ENCODE measurements around the gene ITPR1. TPM values are rescaled to one million over a fixed set of nuclear protein-coding genes. Genes with fewer than 3 reads are reported as not detected.

ITPR1 gene
- total RNA-seq, 2 donors from 2014 or later = 254 to 283 TPM

- H3K9me3 ChIP-seq = no peaks in the 10 kb centered on the region
- DNase-seq (ENCODE audit: low spot score) = no peak
- no peak for TF ChIP-seq CTCF (IDR thresholded peaks at IDR 0.05)
Measured at GRCh38 chr3:4740397-4741105, 247.4 kb downstream of the ITPR1 start.

GRCh38 chr3:4741106-4741403 lies 247.9 kb downstream of the ITPR1 start:
- H3K27ac ChIP-seq = peak overlapping the region; percentile 88 to 91
- peaks cover 15% of the 10 kb centered on the region for H3K36me3 ChIP-seq
- H3K4me1 ChIP-seq (ENCODE audit: control insufficient read depth in 1 of 2, low read depth in 2 of 2) = peaks cover 20 to 32% of the 10 kb centered on the region in 2 donors
- H3K27me3 ChIP-seq (replicated peaks; ENCODE audit: insufficient read depth) = no peaks in the 10 kb centered on the region
- H3K9me3 ChIP-seq = no peaks in the 10 kb centered on the region
- TF ChIP-seq CTCF (IDR thresholded peaks at IDR 0.05) = no peak
- peak overlapping the region; percentile 31 for H3K4me3 ChIP-seq
- ATAC-seq (ENCODE audit: insufficient number of reproducible peaks, low FRiP score, low read depth) (no peak), DNase-seq (ENCODE audit: low spot score) (no peak)

More at GRCh38 chr3:4740397-4741105, 247.4 kb downstream of the ITPR1 start:
- Histone ChIP-seq H3K4me1 (ENCODE audit: control insufficient read depth in 1 of 2, low read depth in 2 of 2) (peaks cover 20 to 32% of the 10 kb centered on the region in 2 donors), H3K27me3 (replicated peaks; ENCODE audit: insufficient read depth) (no peaks in the 10 kb centered on the region), H3K27ac (peak overlapping the region; percentile 88 to 91), H3K36me3 (peaks cover 11% of the 10 kb centered on the region), H3K4me3 (peak overlapping the region; percentile 31)
- ATAC-seq (ENCODE audit: insufficient number of reproducible peaks, low FRiP score, low read depth) = no peak

GRCh38 chr3:4741404-4742307 lies 248.5 kb downstream of the ITPR1 start:
- Histone ChIP-seq H3K4me3 (peak overlapping the region; percentile 31), H3K27me3 (replicated peaks; ENCODE audit: insufficient read depth) (no peaks in the 10 kb centered on the region), H3K27ac (peak overlapping the region; percentile 88 to 91), H3K36me3 (peaks cover 12% of the 10 kb centered on the region), H3K4me1 (ENCODE audit: control insufficient read depth in 1 of 2, low read depth in 2 of 2) (peaks cover 20 to 32% of the 10 kb centered on the region in 2 donors), H3K9me3 (no peaks in the 10 kb centered on the region)
- TF ChIP-seq CTCF (IDR thresholded peaks at IDR 0.05) = no peak
- DNase-seq (ENCODE audit: low spot score) (peak; percentile 77), ATAC-seq (ENCODE audit: insufficient number of reproducible peaks, low FRiP score, low read depth) (peak; percentile 96)

GRCh38 chr3:4742359-4742758 lies 249.2 kb downstream of the ITPR1 start:
- H3K4me3 ChIP-seq = no peak overlapping the region
- no peak for DNase-seq (ENCODE audit: low spot score)
- H3K9me3 ChIP-seq = no peaks in the 10 kb centered on the region
- no peaks in the 10 kb centered on the region for H3K27me3 ChIP-seq (replicated peaks; ENCODE audit: insufficient read depth)
- peaks cover 20 to 32% of the 10 kb centered on the region in 2 donors for H3K4me1 ChIP-seq (ENCODE audit: control insufficient read depth in 1 of 2, low read depth in 2 of 2)
- no peak for ATAC-seq (ENCODE audit: insufficient number of reproducible peaks, low FRiP score, low read depth)
- TF ChIP-seq CTCF (IDR thresholded peaks at IDR 0.05) = no peak
- peak overlapping the region; percentile 88 to 91 for H3K27ac ChIP-seq
- H3K36me3 ChIP-seq = peaks cover 12% of the 10 kb centered on the region

- Histone ChIP-seq H3K4me1 (ENCODE audit: control insufficient read depth in 1 of 2, low read depth in 2 of 2) (peaks cover 20 to 32% of the 10 kb centered on the region in 2 donors), H3K27me3 (replicated peaks; ENCODE audit: insufficient read depth) (no peaks in the 10 kb centered on the region), H3K36me3 (peaks cover 9% of the 10 kb centered on the region), H3K4me3 (no peak overlapping the region), H3K27ac (no peak overlapping the region), H3K9me3 (no peaks in the 10 kb centered on the region)
- no peak for ATAC-seq (ENCODE audit: insufficient number of reproducible peaks, low FRiP score, low read depth)
- no peak for DNase-seq (ENCODE audit: low spot score)
- TF ChIP-seq CTCF (IDR thresholded peaks at IDR 0.05) = no peak
Measured at GRCh38 chr3:4743371-4743770, 250.2 kb downstream of the ITPR1 start.

All from thoracic aorta (tissue), 2 donors.